K562 (cell line): ENCODE measurements around the gene ABCA7. TPM values are rescaled to one million over a fixed set of nuclear protein-coding genes. Genes with fewer than 3 reads are reported as not detected.

Experiments
- CEBPZ ChIP-seq: fragments of 150-350 bp; IDR thresholded peaks from 2 replicates; pipeline ENCODE4 v1.6.1; 2014; ENCODE audit warnings: low read depth, mild to moderate bottlenecking, low read length, borderline replicate concordance
- ETS2 ChIP-seq: IDR thresholded peaks from 2 replicates; pipeline ENCODE4 v1.6.1; 2016; ENCODE audit warnings: borderline replicate concordance, missing genetic modification characterization, mild to moderate bottlenecking, moderate library complexity, missing compliant biosample characterization; ENCODE audit not compliant: poor library complexity, severe bottlenecking
- MCM7 ChIP-seq, 2 experiments: fragments of 450-650 bp; IDR thresholded peaks; 2 replicates each; pipeline ENCODE4 v1.6.1; 2016 to 2018
- MNT ChIP-seq, 2 experiments: fragments of 450-650 bp; conservative IDR thresholded peaks; 2 replicates each; pipeline ENCODE4 v1.6.1; 2017; ENCODE audit warnings: mild to moderate bottlenecking in 2 of 2, moderate library complexity in 2 of 2
- NBN ChIP-seq: fragments of 450-650 bp; IDR thresholded peaks from 2 replicates; pipeline ENCODE4 v1.6.1; 2016; ENCODE audit warnings: low read depth, mild to moderate bottlenecking
- NCOA1 ChIP-seq: fragments of 450-650 bp; IDR thresholded peaks from 2 replicates; pipeline ENCODE4 v1.6.1; 2016; ENCODE audit warnings: low read depth
- PCBP1 ChIP-seq: fragments of 200-400 bp; formaldehyde crosslinking; IDR thresholded peaks from 2 replicates; pipeline ENCODE4 v1.6.1; 2018; ENCODE audit warnings: mild to moderate bottlenecking, low read depth, low read length; ENCODE audit not compliant: poor library complexity, severe bottlenecking
- TOE1 ChIP-seq, 2 experiments: fragments of 450-650 bp in 1 of 2; sonication (generic) in 1 of 2; formaldehyde crosslinking in 1 of 2; IDR thresholded peaks; 2 replicates each; pipeline versions ENCODE4 v1.7.1 to v1.8.0; 2016 to 2022; ENCODE audit warnings: borderline replicate concordance in 2 of 2, mild to moderate bottlenecking in 2 of 2, antibody characterized with exemption in 1 of 2, inconsistent platforms in 1 of 2, low read depth in 1 of 2, missing genetic modification reagents in 1 of 2, moderate library complexity in 1 of 2
- ZBTB1 ChIP-seq: sonication (generic); formaldehyde crosslinking; IDR thresholded peaks from 2 replicates; pipeline ENCODE4 v1.8.1; 2023; ENCODE audit warnings: missing genetic modification reagents, low read depth, mild to moderate bottlenecking, borderline replicate concordance
- ZBTB40 ChIP-seq, 2 experiments: fragments of 450-650 bp in 1 of 2; sonication (generic) in 1 of 2; formaldehyde crosslinking in 1 of 2; IDR thresholded peaks; 2 replicates each; pipeline versions ENCODE4 v1.7.1 to v1.9.0; 2016 to 2022; ENCODE audit warnings: inconsistent platforms in 1 of 2, mild to moderate bottlenecking in 1 of 2, missing genetic modification reagents in 1 of 2
- polyA plus RNA-seq, 8 experiments: library from polyadenylated mRNA; depleted of rRNA in 4 of 8; stranded (reverse) in 5 of 8; unstranded in 3 of 8; fragments of >200 nt; fragmentation: Nextera tagmentation in 2 of 8; fragmentation: Illumina TruSeq in 1 of 8; extraction: Ambion mirVana in 2 of 8; extraction: Trizol in 1 of 8; gene quantifications; 2 replicates each; pipeline versions ENCODE4 v1.2.1 to v1.2.3, GENCODE V29; 2011 to 2014; ENCODE audit warnings: inconsistent platforms in 1 of 8, missing spikeins in 1 of 8
- total RNA-seq, 7 experiments: library from RNA; depleted of rRNA in 6 of 7; stranded (reverse); fragments of >200 nt in 6 of 7; fragmentation: Illumina TruSeq in 2 of 7; extraction: Trizol in 2 of 7; gene quantifications; 2 replicates each; pipeline versions ENCODE4 v1.2.1 to v1.2.3, GENCODE V29; 2011 to 2021; ENCODE audit warnings: low replicate concordance in 1 of 7

ABCA7 gene
- total and polyA plus RNA-seq, 9 of the 15 experiments (the other 6 are each of a cell fraction or from before 2014, with no cell fraction given): 2.3 to 96.1 (median 31.2) TPM

GRCh38 chr19:1041835-1042685 is 2.2 kb downstream of the ABCA7 start (continued):
- TF ChIP-seq CEBPZ (no peak), ZBTB40 (IDR thresholded peaks at IDR 0.05) (peak; percentile 58; the same call in 1 of the 2 replicates), ZBTB40 (CRISPR knock-in tag; IDR thresholded peaks at IDR 0.05) (no peak), NCOA1 (no peak), MNT (conservative IDR thresholded peaks at IDR 0.05) (peak; percentile 76 to 88), TOE1 (IDR thresholded peaks at IDR 0.05; ENCODE audit: borderline replicate concordance) (peak; percentile 52; the same call in 1 of the 2 replicates), TOE1 (CRISPR knock-in tag; IDR thresholded peaks at IDR 0.05; ENCODE audit: borderline replicate concordance, low read depth) (no peak), MCM7 (IDR thresholded peaks at IDR 0.05) (no peak), ETS2 (tag) (no peak), ZBTB1 (CRISPR knock-in tag) (no peak), PCBP1 (peak; percentile 47), NBN (peak; percentile 76; the same call in 1 of the 2 replicates)
